HepG2 (cell line): ENCODE measurements around the gene DAPK1. TPM values are rescaled to one million over a fixed set of nuclear protein-coding genes. Genes with fewer than 3 reads are reported as not detected.

Source experiments
- ATAD3A ChIP-seq: sonication (generic); formaldehyde crosslinking; IDR thresholded peaks from 2 replicates; pipeline ENCODE4 v1.4.0; 2020; ENCODE audit warnings: missing genetic modification reagents
- CREB3 ChIP-seq: sonication (generic); formaldehyde crosslinking; IDR thresholded peaks from 2 replicates; pipeline ENCODE4 v1.5.0; 2020; ENCODE audit warnings: missing genetic modification reagents
- DMAP1 ChIP-seq: IDR thresholded peaks from 2 replicates; pipeline ENCODE4 v1.6.1; 2016
- ELF4 ChIP-seq: sonication (generic); formaldehyde crosslinking; IDR thresholded peaks from 2 replicates; pipeline ENCODE4 v1.5.0; 2020; ENCODE audit warnings: missing genetic modification reagents, mild to moderate bottlenecking, moderate library complexity, borderline replicate concordance
- FIP1L1 ChIP-seq: fragments of 200-400 bp; formaldehyde crosslinking; IDR thresholded peaks from 2 replicates; pipeline ENCODE4 v1.6.1; 2018; ENCODE audit warnings: low read depth, mild to moderate bottlenecking, low read length, moderate library complexity, borderline replicate concordance; ENCODE audit not compliant: insufficient read depth
- HNRNPLL ChIP-seq: fragments of 200-400 bp; formaldehyde crosslinking; IDR thresholded peaks from 2 replicates; pipeline ENCODE4 v1.6.1; 2017; ENCODE audit warnings: mild to moderate bottlenecking, low read depth, low read length; ENCODE audit not compliant: poor library complexity, severe bottlenecking
- IKZF5 ChIP-seq: IDR thresholded peaks from 2 replicates; pipeline ENCODE4 v1.6.1; 2018; ENCODE audit warnings: missing genetic modification reagents, mild to moderate bottlenecking, missing compliant biosample characterization
- JUND ChIP-seq: sonication (generic); formaldehyde crosslinking; IDR thresholded peaks from 2 replicates; pipeline ENCODE4 v1.8.0; 2022; ENCODE audit warnings: mild to moderate bottlenecking, missing genetic modification reagents
- NFE2 ChIP-seq: sonication (generic); formaldehyde crosslinking; IDR thresholded peaks from 2 replicates; pipeline ENCODE4 v1.4.0; 2020; ENCODE audit warnings: missing genetic modification reagents
- ZBTB10 ChIP-seq: sonication (generic); formaldehyde crosslinking; IDR thresholded peaks from 2 replicates; pipeline ENCODE4 v1.4.0; 2020; ENCODE audit warnings: missing genetic modification reagents, borderline replicate concordance
- ZBTB4 ChIP-seq: sonication (generic); formaldehyde crosslinking; IDR thresholded peaks from 2 replicates; pipeline ENCODE4 v1.4.0; 2020; ENCODE audit warnings: missing genetic modification reagents, mild to moderate bottlenecking, borderline replicate concordance
- ZFYVE20 ChIP-seq: sonication (generic); formaldehyde crosslinking; IDR thresholded peaks from 2 replicates; pipeline ENCODE4 v1.8.0; 2023; ENCODE audit warnings: low read depth, mild to moderate bottlenecking, moderate library complexity, missing genetic modification reagents, borderline replicate concordance
- ZNF253 ChIP-seq: sonication (generic); formaldehyde crosslinking; IDR thresholded peaks from 2 replicates; pipeline ENCODE4 v1.8.0; 2022; ENCODE audit warnings: mild to moderate bottlenecking, missing genetic modification reagents, borderline replicate concordance
- ZNF280B ChIP-seq: sonication (generic); formaldehyde crosslinking; IDR thresholded peaks from 2 replicates; pipeline ENCODE4 v1.5.0; 2020; ENCODE audit warnings: missing genetic modification reagents, mild to moderate bottlenecking, borderline replicate concordance
- ZNF549 ChIP-seq: sonication (generic); formaldehyde crosslinking; IDR thresholded peaks from 2 replicates; pipeline ENCODE4 v1.5.0; 2020; ENCODE audit warnings: missing genetic modification reagents
- ZNF564 ChIP-seq: sonication (generic); formaldehyde crosslinking; IDR thresholded peaks from 2 replicates; pipeline ENCODE4 v1.8.1; 2023; ENCODE audit warnings: mild to moderate bottlenecking, missing genetic modification reagents
- ZNF605 ChIP-seq: sonication (generic); formaldehyde crosslinking; IDR thresholded peaks from 2 replicates; pipeline ENCODE4 v1.8.0; 2022; ENCODE audit warnings: mild to moderate bottlenecking, missing genetic modification reagents
- ZNF678 ChIP-seq: sonication (generic); formaldehyde crosslinking; IDR thresholded peaks from 2 replicates; pipeline ENCODE4 v1.4.0; 2020; ENCODE audit warnings: mild to moderate bottlenecking, missing genetic modification reagents
- ZNF724P ChIP-seq: sonication (generic); formaldehyde crosslinking; IDR thresholded peaks from 2 replicates; pipeline ENCODE4 v1.8.0; 2022; ENCODE audit warnings: missing genetic modification reagents, borderline replicate concordance
- ZNF772 ChIP-seq: sonication (generic); formaldehyde crosslinking; IDR thresholded peaks from 2 replicates; pipeline ENCODE4 v1.5.0; 2020; ENCODE audit warnings: mild to moderate bottlenecking, missing genetic modification reagents
- polyA plus RNA-seq, 8 experiments: library from polyadenylated mRNA; depleted of rRNA in 3 of 8; stranded (reverse) in 7 of 8; unstranded in 1 of 8; fragments of >200 nt; fragmentation: Illumina TruSeq in 4 of 8; extraction: Trizol in 4 of 8; gene quantifications; 2 replicates each; pipeline versions ENCODE4 v1.2.1 to v1.2.3, GENCODE V29; 2011 to 2016; ENCODE audit warnings: low read depth in 4 of 8, missing spikeins in 1 of 8, mixed read lengths in 1 of 8; ENCODE audit not compliant: insufficient read depth in 1 of 8
- total RNA-seq, 5 experiments: library from RNA; depleted of rRNA; stranded (reverse); fragments of >200 nt; fragmentation: Illumina TruSeq; extraction: Trizol; gene quantifications; 2 replicates each; pipeline ENCODE4 v1.2.3, GENCODE V29; 2016; ENCODE audit warnings: low read depth in 1 of 5

Gene DAPK1
- total and polyA plus RNA-seq, 2 of the 13 experiments (the other 11 are each of a cell fraction or from before 2014, with no cell fraction given) = 35.7 to 35.9 TPM

GRCh38 chr9:87498811-87499360 is 1.2 kb downstream of the DAPK1 start (continued):
- TF ChIP-seq ZBTB4 (CRISPR knock-in tag) = peak; percentile 31; the same call in 1 of the 2 replicates
- TF ChIP-seq ZNF678 (CRISPR knock-in tag) = no peak
- TF ChIP-seq ZNF724P (CRISPR knock-in tag) = no peak
- TF ChIP-seq CREB3 (CRISPR knock-in tag) = no peak
- 0 out of 2 replicates have a peak, but pooled peaks have one; percentile 12 for TF ChIP-seq ZNF605
- TF ChIP-seq FIP1L1 = no peak
- no peak for TF ChIP-seq IKZF5 (CRISPR knock-in tag)
- TF ChIP-seq ZFYVE20 (CRISPR knock-in tag) = no peak
- 0 out of 2 replicates have a peak, but pooled peaks have one; percentile 2 for TF ChIP-seq ZNF772 (CRISPR knock-in tag)
- TF ChIP-seq ZBTB10 (CRISPR knock-in tag) = no peak
- 0 out of 2 replicates have a peak, but pooled peaks have one; percentile 3 for TF ChIP-seq ZNF253 (CRISPR knock-in tag)
- TF ChIP-seq ZNF564 (CRISPR knock-in tag) = 0 out of 2 replicates have a peak, but pooled peaks have one; percentile 15
- TF ChIP-seq ELF4 (CRISPR knock-in tag) = peak; percentile 58; the same call in 1 of the 2 replicates
- no peak for TF ChIP-seq ZNF549
- TF ChIP-seq HNRNPLL = no peak
- TF ChIP-seq DMAP1 = 0 out of 2 replicates have a peak, but pooled peaks have one; percentile 5
- TF ChIP-seq ZNF280B (CRISPR knock-in tag) = no peak
- no peak for TF ChIP-seq ATAD3A
- TF ChIP-seq NFE2 = no peak
- TF ChIP-seq JUND = no peak
